Measurements from ENCODE around the gene WNT11. TPM values are rescaled to one million over a fixed set of nuclear protein-coding genes. Genes with fewer than 3 reads are reported as not detected.

WNT11 gene
- total RNA-seq, 1 experiment from 2014 or later: not detected

- TF ChIP-seq CTCF (IDR thresholded peaks at IDR 0.05; ENCODE audit: unreplicated experiment): no peak
- ChIA-PET POLR2A (interaction anchor here (0.6 to 0.7 kb wide), 2 partner anchors 20 to 370 kb away, joined by 3 read pairs; no protein-coding TSS in a partner anchor), CTCF (interaction anchor here (0.6 to 1.1 kb wide), 2 partner anchors 265 to 346 kb away, joined by 3 read pairs; no protein-coding TSS in a partner anchor)
- Mint-ChIP-seq H3K4me1 (ENCODE audit: insufficient read depth, unreplicated experiment) (no peaks in the 10 kb centered on the region), H3K27ac (ENCODE audit: low read depth, unreplicated experiment) (no peak overlapping the region), H3K27me3 (ENCODE audit: insufficient read depth, unreplicated experiment) (peaks cover 11% of the 10 kb centered on the region), H3K9me3 (ENCODE audit: unreplicated experiment) (no peaks in the 10 kb centered on the region), H3K4me3 (ENCODE audit: unreplicated experiment) (no peak overlapping the region), H3K36me3 (ENCODE audit: insufficient read depth, unreplicated experiment) (peaks cover 5% of the 10 kb centered on the region)
- intact Hi-C loops (cut with micrococcal nuclease): loop anchor here (5.0 kb wide), 1 partner anchor 159 kb away; no protein-coding TSS in a partner anchor
- DNase-seq (ENCODE audit: unreplicated experiment): no peak
- no TSS peak for BruUV-seq (replicated peaks)
Measured at GRCh38 chr11:76157891-76158290, 48.4 kb downstream of the WNT11 start.

- intact Hi-C loops (cut with micrococcal nuclease): loop anchor here (5.0 kb wide), 1 partner anchor 160 kb away; no protein-coding TSS in a partner anchor
- peaks cover 5% of the 10 kb centered on the region for H3K4me1 Mint-ChIP-seq (ENCODE audit: insufficient read depth, unreplicated experiment)
- BruUV-seq (replicated peaks): no TSS peak
- no peak for TF ChIP-seq CTCF (IDR thresholded peaks at IDR 0.05; ENCODE audit: unreplicated experiment)
- no peaks in the 10 kb centered on the region for H3K9me3 Mint-ChIP-seq (ENCODE audit: unreplicated experiment)
- H3K27ac Mint-ChIP-seq (ENCODE audit: low read depth, unreplicated experiment): no peak overlapping the region
- H3K4me3 Mint-ChIP-seq (ENCODE audit: unreplicated experiment): no peak overlapping the region
- H3K27me3 Mint-ChIP-seq (ENCODE audit: insufficient read depth, unreplicated experiment): peaks cover 11% of the 10 kb centered on the region
- DNase-seq (ENCODE audit: unreplicated experiment): no peak
- ChIA-PET POLR2A (no interaction called here), CTCF (no interaction called here)
- no peaks in the 10 kb centered on the region for H3K36me3 Mint-ChIP-seq (ENCODE audit: insufficient read depth, unreplicated experiment)
Measured at GRCh38 chr11:76156971-76157427, 49.3 kb downstream of the WNT11 start.

DNA sequence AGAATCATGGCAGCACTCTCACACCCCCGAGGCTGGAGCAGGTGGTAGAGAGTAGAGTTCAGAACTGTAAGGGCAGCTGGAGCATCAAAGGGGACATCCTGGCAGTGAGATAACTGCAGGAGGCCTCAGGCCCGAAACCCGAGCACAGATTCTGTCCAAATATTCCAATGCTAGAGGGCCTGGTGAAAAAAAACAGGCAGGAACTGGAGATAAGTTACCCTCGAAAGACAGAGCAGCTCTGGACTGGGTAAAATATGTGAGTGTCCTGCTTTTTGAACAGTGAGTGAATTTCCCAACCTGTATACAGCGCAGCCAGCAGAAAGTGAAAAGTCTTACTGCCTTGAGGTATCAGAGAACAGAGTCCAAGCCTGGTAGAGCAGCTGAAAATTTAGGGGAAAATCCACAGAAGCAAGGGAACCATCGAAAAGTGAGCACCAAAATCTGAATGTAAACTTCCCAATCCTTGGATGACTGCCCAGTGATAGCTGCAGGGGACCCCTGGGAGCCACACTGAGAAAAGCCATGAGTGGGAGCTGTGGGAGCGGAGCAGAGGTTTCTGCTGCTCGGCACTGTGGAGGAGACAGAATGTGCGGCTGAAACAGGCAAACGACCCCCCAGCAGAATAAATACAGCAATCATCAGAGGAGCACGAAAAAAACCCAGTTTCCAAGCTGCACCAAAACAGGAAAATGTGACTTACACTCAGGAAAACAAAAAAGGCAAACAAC is 50.6 kb downstream of the WNT11 start:
- peaks cover 9% of the 10 kb centered on the region for H3K4me1 Mint-ChIP-seq (ENCODE audit: insufficient read depth, unreplicated experiment)
- no peaks in the 10 kb centered on the region for H3K36me3 Mint-ChIP-seq (ENCODE audit: insufficient read depth, unreplicated experiment)
- CTCF ChIA-PET: interaction anchor here (0.7 to 1.8 kb wide), 4 partner anchors 259 to 1123 kb away, joined by 4 to 9 read pairs (median 4); no protein-coding TSS in a partner anchor
- H3K9me3 Mint-ChIP-seq (ENCODE audit: unreplicated experiment): no peaks in the 10 kb centered on the region
- intact Hi-C loops (cut with micrococcal nuclease): loop anchor here (5.0 kb wide), 1 partner anchor 162 kb away; no protein-coding TSS in a partner anchor
- DNase-seq (ENCODE audit: unreplicated experiment): no peak
- POLR2A ChIA-PET: interaction anchor here (0.6 kb wide), 1 partner anchor 31 kb away, joined by 3 read pairs; no protein-coding TSS in a partner anchor
- no peak overlapping the region for H3K4me3 Mint-ChIP-seq (ENCODE audit: unreplicated experiment)
- no peak overlapping the region for H3K27ac Mint-ChIP-seq (ENCODE audit: low read depth, unreplicated experiment)
- BruUV-seq (replicated peaks): no TSS peak
- H3K27me3 Mint-ChIP-seq (ENCODE audit: insufficient read depth, unreplicated experiment): peaks cover 11% of the 10 kb centered on the region
- no peak for TF ChIP-seq CTCF (IDR thresholded peaks at IDR 0.05; ENCODE audit: unreplicated experiment)

GRCh38 chr11:76153571-76153923 is 52.8 kb downstream of the WNT11 start:
- CTCF ChIA-PET: interaction anchor here (0.5 to 3.2 kb wide), 4 partner anchors 9 to 255 kb away, joined by 3 to 88 read pairs (median 3); no protein-coding TSS in a partner anchor
- Mint-ChIP-seq H3K4me3 (ENCODE audit: unreplicated experiment) (no peak overlapping the region), H3K36me3 (ENCODE audit: insufficient read depth, unreplicated experiment) (no peaks in the 10 kb centered on the region), H3K27me3 (ENCODE audit: insufficient read depth, unreplicated experiment) (peaks cover 11% of the 10 kb centered on the region), H3K9me3 (ENCODE audit: unreplicated experiment) (no peaks in the 10 kb centered on the region), H3K27ac (ENCODE audit: low read depth, unreplicated experiment) (no peak overlapping the region), H3K4me1 (ENCODE audit: insufficient read depth, unreplicated experiment) (peaks cover 9% of the 10 kb centered on the region)
- peak; percentile 3 for DNase-seq (ENCODE audit: unreplicated experiment)
- POLR2A ChIA-PET: interaction anchor here (0.6 kb wide), 1 partner anchor 242 kb away, joined by 4 read pairs; no protein-coding TSS in a partner anchor
- BruUV-seq (replicated peaks): no TSS peak
- intact Hi-C loops (cut with micrococcal nuclease): loop anchor here (5.0 kb wide), 1 partner anchor 236 kb away; no protein-coding TSS in a partner anchor
- TF ChIP-seq CTCF (IDR thresholded peaks at IDR 0.05; ENCODE audit: unreplicated experiment): no peak
